HTERT RPE-1 (cell line): ENCODE measurements around the gene MIEN1.
"Not testable (repeated sequence)": the region's sequence is repeated elsewhere in the genome, so short reads cannot be mapped to it uniquely, and the experiment has no call there.

Experiments used
- in situ Hi-C: fragments of 300-500 bp; cut with MboI; formaldehyde crosslinking; loops from 4 replicates; pipeline ENCODE4 v1.14.3; 2020; ENCODE audit warnings: low sequenced_read_pairs

Gene MIEN1, protein sequence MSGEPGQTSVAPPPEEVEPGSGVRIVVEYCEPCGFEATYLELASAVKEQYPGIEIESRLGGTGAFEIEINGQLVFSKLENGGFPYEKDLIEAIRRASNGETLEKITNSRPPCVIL

GRCh38 chr17:39730095-39730921, at the start of gene MIEN1:
MIEN1 (minus strand) TSS chr17:39730532; CDS start chr17:39730495, 37 bp downstream.
- in situ Hi-C loops, result no loop called here

- in situ Hi-C loops, result no loop called here
Observed at GRCh38 chr17:39777534-39778365, 47.4 kb upstream of the MIEN1 start.

GRCh38 chr17:39776252-39776651, 45.9 kb upstream of the MIEN1 start:
- in situ Hi-C loops, result no loop called here

DNA sequence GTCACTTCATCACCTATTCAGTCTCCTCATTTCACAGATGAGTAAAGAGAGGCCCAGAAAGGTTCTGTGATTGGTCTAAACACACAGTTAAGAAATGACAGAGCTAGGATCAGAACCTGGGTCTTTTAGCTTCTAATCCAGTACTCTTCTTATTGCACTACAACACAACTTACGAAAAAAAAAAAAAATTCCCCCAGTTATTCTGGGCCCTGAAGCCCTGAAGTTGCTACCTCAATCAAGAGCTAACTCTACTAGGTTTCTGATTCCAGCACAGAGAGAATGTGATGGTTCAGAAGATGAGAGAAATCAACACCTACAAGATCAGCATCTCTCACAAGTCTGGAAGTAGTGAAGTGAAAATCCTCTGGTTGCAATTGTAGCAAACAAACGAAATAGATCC, 44.7 kb upstream of the MIEN1 start:
- in situ Hi-C loops, result no loop called here

DNA sequence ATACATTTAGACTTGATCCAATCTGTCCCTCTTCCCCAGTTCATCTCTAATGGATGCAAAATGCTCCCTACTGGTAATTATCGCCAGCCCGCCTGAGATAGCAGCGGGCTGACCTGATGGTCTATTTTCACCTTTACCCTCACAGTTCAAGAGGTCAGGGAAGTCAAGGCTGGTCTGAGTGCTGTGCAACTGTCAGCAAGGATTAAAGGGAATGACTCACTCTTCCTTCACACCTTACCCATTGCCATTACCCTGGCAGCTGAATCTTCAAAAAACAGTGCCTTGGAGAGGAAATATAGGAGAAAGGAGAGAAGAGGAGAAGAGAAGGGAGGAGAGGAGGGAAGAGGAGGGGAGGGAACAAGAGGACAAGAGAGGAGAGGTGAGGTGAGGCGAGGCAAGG, 43.7 kb upstream of the MIEN1 start:
- in situ Hi-C loops, result no loop called here

- in situ Hi-C loops, result no loop called here
Observed at GRCh38 chr17:39772987-39773934, 42.9 kb upstream of the MIEN1 start.

DNA sequence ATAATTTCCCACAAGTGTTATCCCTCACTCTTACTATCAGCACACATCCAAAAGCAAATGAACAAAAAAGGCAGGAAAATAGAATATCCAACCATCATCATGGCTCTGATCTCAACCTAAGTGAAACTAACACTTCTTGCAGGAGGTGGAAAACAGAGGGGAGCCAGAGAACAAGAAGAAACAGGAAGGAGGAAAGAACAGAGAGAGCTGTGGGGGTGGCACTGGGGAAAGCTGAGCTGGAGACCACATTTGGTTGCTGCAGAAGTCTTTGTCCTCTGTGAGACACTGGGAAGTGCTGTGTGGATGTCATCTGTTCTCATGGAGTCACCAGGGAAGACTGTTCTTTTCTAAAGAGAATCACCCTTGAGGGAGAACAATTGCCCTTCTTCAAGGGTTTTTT, 42.1 kb upstream of the MIEN1 start:
- in situ Hi-C loops, result no loop called here

- in situ Hi-C loops, result no loop called here
Observed at GRCh38 chr17:39769974-39770587, 39.7 kb upstream of the MIEN1 start.

DNA sequence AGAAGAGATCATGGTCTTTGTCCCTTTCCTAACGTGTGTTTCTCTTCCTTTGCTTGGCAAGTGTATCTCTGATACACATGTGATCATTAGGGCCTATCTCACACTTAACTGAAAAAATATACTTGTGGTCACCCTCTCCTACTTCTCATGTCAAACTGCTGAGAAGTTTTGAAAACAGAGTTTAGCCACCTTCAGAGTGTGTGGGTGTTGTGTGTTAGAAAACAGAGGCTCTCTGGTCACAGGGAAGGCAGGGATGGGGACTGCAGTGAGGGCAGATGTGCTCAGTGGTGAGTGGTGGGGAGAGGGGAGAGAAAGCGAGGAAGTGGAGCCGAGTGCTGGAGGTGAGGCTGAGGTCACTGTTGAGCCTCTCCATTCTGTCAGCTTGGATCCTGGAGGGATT, 36.8 kb upstream of the MIEN1 start:
- in situ Hi-C loops, result no loop called here

DNA sequence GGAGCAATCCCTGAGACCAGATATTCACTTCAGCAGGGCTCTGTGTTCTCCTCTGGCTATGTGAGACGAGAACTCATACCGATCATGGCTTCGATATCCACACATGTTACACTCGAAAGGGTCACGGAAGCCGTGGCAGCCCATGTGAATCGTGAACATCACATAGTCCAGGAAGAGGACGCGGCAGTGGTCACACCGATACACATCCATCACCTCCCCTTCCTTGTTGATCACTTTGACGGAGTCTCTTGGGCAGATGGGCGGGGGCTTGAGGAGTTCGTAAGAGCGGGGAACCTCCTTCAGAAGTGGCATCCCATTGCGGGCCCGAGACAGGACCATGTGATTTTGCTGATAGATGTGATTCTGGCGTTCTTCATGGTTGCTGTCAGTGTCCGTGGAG, 35.4 kb upstream of the MIEN1 start:
- in situ Hi-C loops, result no loop called here

- in situ Hi-C loops, result no loop called here
Observed at GRCh38 chr17:39765175-39765574, 34.8 kb upstream of the MIEN1 start.

GRCh38 chr17:39764171-39764570, 33.8 kb upstream of the MIEN1 start:
- in situ Hi-C loops, result not testable (repeated sequence)

GRCh38 chr17:39763051-39763820, 32.9 kb upstream of the MIEN1 start:
- in situ Hi-C loops, result no loop called here

- in situ Hi-C loops, result no loop called here
Observed at GRCh38 chr17:39761861-39762496, 31.6 kb upstream of the MIEN1 start.

GRCh38 chr17:39759204-39759603, 28.9 kb upstream of the MIEN1 start:
- in situ Hi-C loops, result no loop called here

GRCh38 chr17:39757931-39758873, 27.9 kb upstream of the MIEN1 start:
- in situ Hi-C loops, result no loop called here

GRCh38 chr17:39757176-39757662, 26.9 kb upstream of the MIEN1 start:
- in situ Hi-C loops, result no loop called here
